GM12875 (cell line): ENCODE data around the gene CEACAM21.

Experiments
- H3K4me3 ChIP-seq: one replicate; pipeline ENCODE4 v1.5.1; 2011; ENCODE audit warnings: low read depth, low read length, control low read depth
- CTCF ChIP-seq: IDR thresholded peaks from 2 replicates; pipeline ENCODE4 v1.5.1; 2011; ENCODE audit warnings: low read depth, mild to moderate bottlenecking, control low read depth, inconsistent platforms, low read length, moderate library complexity, borderline replicate concordance; ENCODE audit not compliant: insufficient read depth

CEACAM21 gene

DNA sequence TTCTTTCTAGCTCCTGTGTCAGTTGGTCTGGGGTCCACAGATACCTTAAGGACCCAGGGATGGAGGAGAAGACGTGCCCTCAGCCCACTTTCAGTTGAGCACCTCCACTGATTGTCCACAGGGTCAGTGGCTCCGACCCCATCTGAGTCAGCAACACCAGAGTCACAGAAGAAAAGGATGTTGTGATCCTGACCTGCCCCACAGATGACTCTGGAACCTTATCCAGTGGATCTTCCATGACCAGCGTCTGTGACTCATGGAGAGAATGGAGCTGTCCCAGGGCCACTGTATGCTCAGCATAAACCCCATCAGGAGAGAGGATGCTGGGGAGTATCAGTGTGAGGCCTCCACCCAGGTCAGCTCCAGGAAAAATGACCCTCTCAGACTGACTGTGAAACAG is 28.9 kb downstream of the CEACAM21 start:
- no peak for TF ChIP-seq CTCF
- no peak overlapping the region for H3K4me3 ChIP-seq

- no peak overlapping the region for H3K4me3 ChIP-seq
- TF ChIP-seq CTCF, result no peak
These were observed 30.4 kb downstream of the CEACAM21 start for GRCh38 chr19:41606215-41606837.

DNA sequence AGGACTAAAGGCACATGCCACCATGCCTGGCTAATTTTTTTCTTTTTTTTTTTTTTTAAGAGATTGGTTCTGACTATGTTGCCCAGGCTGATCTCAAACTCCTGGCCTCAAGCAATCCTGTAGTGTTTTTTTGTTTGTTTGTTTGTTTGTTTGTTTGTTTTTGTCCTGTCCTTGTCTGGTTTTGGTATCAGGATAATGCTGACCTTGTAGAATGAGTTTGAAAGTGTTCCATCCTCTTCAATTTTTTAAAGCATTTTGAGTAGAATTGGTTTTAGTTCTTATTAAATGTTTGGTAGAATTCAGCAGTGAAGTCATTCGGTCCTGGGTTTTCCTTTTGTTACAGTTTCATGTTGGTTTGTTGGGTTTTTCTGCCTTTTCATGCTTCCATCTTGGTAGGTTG is 31.7 kb downstream of the CEACAM21 start:
- TF ChIP-seq CTCF, result no peak
- H3K4me3 ChIP-seq, result no peak overlapping the region

GRCh38 chr19:41610789-41611188 is 34.8 kb downstream of the CEACAM21 start:
- no peak overlapping the region for H3K4me3 ChIP-seq
- TF ChIP-seq CTCF, result no peak

- TF ChIP-seq CTCF, result no peak
- no peak overlapping the region for H3K4me3 ChIP-seq
These were observed 36.5 kb downstream of the CEACAM21 start for GRCh38 chr19:41612483-41612882.

GRCh38 chr19:41615207-41615606 is 39.2 kb downstream of the CEACAM21 start:
- TF ChIP-seq CTCF, result no peak
- H3K4me3 ChIP-seq, result no peak overlapping the region

GRCh38 chr19:41616792-41617621 is 41.0 kb downstream of the CEACAM21 start:
- TF ChIP-seq CTCF, result no peak
- H3K4me3 ChIP-seq, result no peak overlapping the region
